Esophagus (tissue), 2 donors: ENCODE measurements around the gene MAP4. TPM values are rescaled to one million over a fixed set of nuclear protein-coding genes. Genes with fewer than 3 reads are reported as not detected.

Experiments
- H3K27ac ChIP-seq, 2 donors: one replicate each; pipeline ENCODE4 v1.5.1; 2013; ENCODE audit warnings: low read depth in 2 of 2, mild to moderate bottlenecking in 2 of 2, inconsistent platforms in 1 of 2, low read length in 1 of 2, moderate library complexity in 1 of 2
- H3K27me3 ChIP-seq, 2 donors: one replicate each; pipeline ENCODE4 v1.6.1; 2013; ENCODE audit warnings: low read length in 2 of 2, control low read depth in 1 of 2, mild to moderate bottlenecking in 1 of 2; ENCODE audit not compliant: insufficient read depth in 2 of 2, control insufficient read depth in 1 of 2
- H3K36me3 ChIP-seq, 2 donors: one replicate each; pipeline ENCODE4 v1.6.1; 2013; ENCODE audit warnings: low read length in 1 of 2; ENCODE audit not compliant: control insufficient read depth in 2 of 2, insufficient read depth in 2 of 2
- H3K4me1 ChIP-seq, 2 donors: one replicate each; pipeline ENCODE4 v1.6.1; 2013; ENCODE audit warnings: low read length in 1 of 2; ENCODE audit not compliant: control insufficient read depth in 2 of 2, insufficient read depth in 2 of 2
- H3K4me3 ChIP-seq, 2 donors: one replicate each; pipeline ENCODE4 v1.5.1; 2013; ENCODE audit warnings: low read length in 2 of 2, mild to moderate bottlenecking in 2 of 2, low read depth in 1 of 2, moderate library complexity in 1 of 2
- H3K9me3 ChIP-seq, 2 donors: one replicate each; pipeline ENCODE4 v1.6.1; 2013; ENCODE audit warnings: mild to moderate bottlenecking in 2 of 2, low read depth in 1 of 2, low read length in 1 of 2, moderate library complexity in 1 of 2; ENCODE audit not compliant: control insufficient read depth in 2 of 2, insufficient read depth in 1 of 2
- WGBS, 2 donors: extraction: QIAGEN DNeasy Blood & Tissue Kit; methylation state at CpG; one replicate each; pipeline ENCODE4 v1.1.7; 2013; 5-methylcytosine and 5-hydroxymethylcytosine counted together
- polyA plus RNA-seq, 2 donors: library from polyadenylated mRNA; stranded (reverse); fragments of 200-250 nt; gene quantifications; one replicate each; pipeline ENCODE4 v1.2.3, GENCODE V29; 2013
- donor health status: healthy with polysubstance abuse.
- donor health status: Bipolar disorder and iron deficiency.

The MAP4 gene
- polyA plus RNA-seq, 2 donors = 48.8 to 60.4 TPM

GRCh38 chr3:48038971-48039481, 22.8 kb upstream of the MAP4 start:
- no peak overlapping the region for H3K4me3 ChIP-seq
- 62 to 67% methylated on average over 6 of the region's 6 CpGs for WGBS, 2 donors
- no peaks in the 10 kb centered on the region for H3K36me3 ChIP-seq
- H3K27ac ChIP-seq = peak overlapping the region; percentile 4 to 49
- H3K27me3 ChIP-seq = no peaks in the 10 kb centered on the region
- no peaks in the 10 kb centered on the region for H3K9me3 ChIP-seq
- no peaks in the 10 kb centered on the region for H3K4me1 ChIP-seq

- H3K4me3 ChIP-seq = no peak overlapping the region
- no peaks in the 10 kb centered on the region for H3K9me3 ChIP-seq
- H3K4me1 ChIP-seq = no peaks in the 10 kb centered on the region
- H3K27ac ChIP-seq = no peak overlapping the region
- WGBS, 2 donors = 58% methylated on average over 2 of the region's 2 CpGs
- no peaks in the 10 kb centered on the region for H3K27me3 ChIP-seq
- H3K36me3 ChIP-seq = no peaks in the 10 kb centered on the region
Observed at GRCh38 chr3:48034000-48034516, 17.8 kb upstream of the MAP4 start.

GRCh38 chr3:48030188-48030587, 14.0 kb upstream of the MAP4 start:
- no peak overlapping the region for H3K27ac ChIP-seq
- H3K9me3 ChIP-seq = no peaks in the 10 kb centered on the region
- no peak overlapping the region for H3K4me3 ChIP-seq
- no peaks in the 10 kb centered on the region for H3K36me3 ChIP-seq
- no peaks in the 10 kb centered on the region for H3K27me3 ChIP-seq
- WGBS, 2 donors = 78% methylated on average over 3 of the region's 3 CpGs
- no peaks in the 10 kb centered on the region for H3K4me1 ChIP-seq

- 76% methylated on average over 10 of the region's 10 CpGs for WGBS, 2 donors
- no peaks in the 10 kb centered on the region for H3K27me3 ChIP-seq
- no peaks in the 10 kb centered on the region for H3K36me3 ChIP-seq
- no peak overlapping the region for H3K4me3 ChIP-seq
- no peaks in the 10 kb centered on the region for H3K4me1 ChIP-seq
- H3K27ac ChIP-seq = no peak overlapping the region
- H3K9me3 ChIP-seq = no peaks in the 10 kb centered on the region
Observed at GRCh38 chr3:48026951-48027908, 11.0 kb upstream of the MAP4 start.

GRCh38 chr3:48026098-48026497, 9.9 kb upstream of the MAP4 start:
- Histone ChIP-seq H3K9me3 (no peaks in the 10 kb centered on the region), H3K4me1 (no peaks in the 10 kb centered on the region), H3K36me3 (no peaks in the 10 kb centered on the region), H3K27me3 (no peaks in the 10 kb centered on the region), H3K27ac (no peak overlapping the region), H3K4me3 (no peak overlapping the region)
- WGBS, 2 donors = 62 to 64% methylated on average over 2 of the region's 2 CpGs

GRCh38 chr3:48024401-48024800, 8.2 kb upstream of the MAP4 start:
- H3K4me1 ChIP-seq = no peaks in the 10 kb centered on the region
- H3K27me3 ChIP-seq = no peaks in the 10 kb centered on the region
- no peaks in the 10 kb centered on the region for H3K9me3 ChIP-seq
- no peaks in the 10 kb centered on the region for H3K36me3 ChIP-seq
- WGBS, 2 donors = 69 to 74% methylated on average over 1 of the region's 1 CpG
- no peak overlapping the region for H3K27ac ChIP-seq
- no peak overlapping the region for H3K4me3 ChIP-seq

GRCh38 chr3:48023377-48023776, 7.2 kb upstream of the MAP4 start:
- 72 to 92% methylated on average over 1 of the region's 1 CpG for WGBS, 2 donors
- H3K27ac ChIP-seq = no peak overlapping the region
- no peaks in the 10 kb centered on the region for H3K9me3 ChIP-seq
- no peaks in the 10 kb centered on the region for H3K27me3 ChIP-seq
- H3K4me3 ChIP-seq = no peak overlapping the region
- no peaks in the 10 kb centered on the region for H3K4me1 ChIP-seq
- no peaks in the 10 kb centered on the region for H3K36me3 ChIP-seq

GRCh38 chr3:48022178-48022577, 6.0 kb upstream of the MAP4 start:
- Histone ChIP-seq H3K36me3 (peaks cover 0 to 2% of the 10 kb centered on the region in 2 donors), H3K4me3 (no peak overlapping the region), H3K27me3 (no peaks in the 10 kb centered on the region), H3K9me3 (no peaks in the 10 kb centered on the region), H3K27ac (no peak overlapping the region), H3K4me1 (no peaks in the 10 kb centered on the region)
- 81 to 83% methylated on average over 4 of the region's 4 CpGs for WGBS, 2 donors

GRCh38 chr3:48018841-48019240, 2.6 kb upstream of the MAP4 start:
- Histone ChIP-seq H3K27me3 (no peaks in the 10 kb centered on the region), H3K9me3 (no peaks in the 10 kb centered on the region), H3K27ac (no peak overlapping the region), H3K4me1 (no peaks in the 10 kb centered on the region), H3K4me3 (no peak overlapping the region), H3K36me3 (peaks cover 0 to 2% of the 10 kb centered on the region in 2 donors)
- WGBS, 2 donors = 63 to 70% methylated on average over 3 of the region's 3 CpGs
